ENCODE measurements around the gene TMEM38B.
"Not testable (repeated sequence)": the region's sequence is repeated elsewhere in the genome, so short reads cannot be mapped to it uniquely, and the experiment has no call there.

Gene TMEM38B

DNA sequence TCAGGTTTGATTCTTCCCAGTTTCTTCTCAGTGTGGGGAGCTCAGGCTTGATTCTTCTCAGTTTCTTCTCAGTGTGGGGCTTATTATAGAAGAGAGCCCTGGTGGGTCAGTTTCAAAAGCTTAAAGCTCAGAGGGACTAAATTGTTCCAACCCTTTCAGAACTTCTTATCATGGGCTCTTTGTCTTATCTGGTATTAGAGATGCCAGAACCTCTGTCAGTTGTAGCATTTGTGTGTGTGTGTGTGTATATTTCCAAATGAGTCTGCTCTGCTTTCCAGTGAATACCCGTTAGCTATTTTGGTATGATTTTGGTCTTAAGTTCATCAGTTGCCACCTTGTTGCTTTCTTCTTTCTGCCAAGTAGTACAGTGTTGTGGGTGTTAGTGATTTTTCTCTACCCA, 21.8 kb downstream of the TMEM38B start:
- Histone ChIP-seq H3K27ac (no peak overlapping the region), H3K4me1 (ENCODE audit: control insufficient read depth in 1 of 2, insufficient read depth in 1 of 2, low read depth in 1 of 2, low read length in 1 of 2) (no peaks in the 10 kb centered on the region), H3K4me3 (ENCODE audit: low read depth in 1 of 2, low read length in 1 of 2) (no peak overlapping the region), H3K9me3 (no peaks in the 10 kb centered on the region), H3K36me3 (no peaks in the 10 kb centered on the region), H3K27me3 (no peaks in the 10 kb centered on the region)
- TF ChIP-seq, protein P1, sequence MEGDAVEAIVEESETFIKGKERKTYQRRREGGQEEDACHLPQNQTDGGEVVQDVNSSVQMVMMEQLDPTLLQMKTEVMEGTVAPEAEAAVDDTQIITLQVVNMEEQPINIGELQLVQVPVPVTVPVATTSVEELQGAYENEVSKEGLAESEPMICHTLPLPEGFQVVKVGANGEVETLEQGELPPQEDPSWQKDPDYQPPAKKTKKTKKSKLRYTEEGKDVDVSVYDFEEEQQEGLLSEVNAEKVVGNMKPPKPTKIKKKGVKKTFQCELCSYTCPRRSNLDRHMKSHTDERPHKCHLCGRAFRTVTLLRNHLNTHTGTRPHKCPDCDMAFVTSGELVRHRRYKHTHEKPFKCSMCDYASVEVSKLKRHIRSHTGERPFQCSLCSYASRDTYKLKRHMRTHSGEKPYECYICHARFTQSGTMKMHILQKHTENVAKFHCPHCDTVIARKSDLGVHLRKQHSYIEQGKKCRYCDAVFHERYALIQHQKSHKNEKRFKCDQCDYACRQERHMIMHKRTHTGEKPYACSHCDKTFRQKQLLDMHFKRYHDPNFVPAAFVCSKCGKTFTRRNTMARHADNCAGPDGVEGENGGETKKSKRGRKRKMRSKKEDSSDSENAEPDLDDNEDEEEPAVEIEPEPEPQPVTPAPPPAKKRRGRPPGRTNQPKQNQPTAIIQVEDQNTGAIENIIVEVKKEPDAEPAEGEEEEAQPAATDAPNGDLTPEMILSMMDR (IDR thresholded peaks at IDR 0.05): no peak

DNA sequence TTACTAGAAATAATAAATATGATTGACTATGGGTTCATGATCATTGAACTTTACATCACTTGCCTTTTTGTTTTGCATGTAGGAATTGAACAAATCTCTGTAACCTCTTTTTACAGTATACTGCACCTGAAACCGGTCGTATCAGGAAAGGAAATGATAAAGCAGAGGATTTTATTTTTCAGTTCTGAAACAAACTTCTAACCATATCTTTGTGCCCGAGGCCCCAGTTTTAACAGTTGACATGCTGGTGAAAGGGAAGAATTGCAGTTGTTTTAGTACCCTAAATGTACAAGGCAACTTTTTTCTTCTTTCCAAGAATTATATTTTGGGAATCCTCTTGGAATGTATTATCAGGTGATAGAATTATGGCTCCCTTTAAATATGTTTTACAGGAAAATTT, 27.8 kb downstream of the TMEM38B start:
- H3K36me3 ChIP-seq: no peaks in the 10 kb centered on the region
- no peak overlapping the region for H3K4me3 ChIP-seq (ENCODE audit: low read depth in 1 of 2, low read length in 1 of 2)
- TF ChIP-seq, protein P1 (IDR thresholded peaks at IDR 0.05): no peak
- no peaks in the 10 kb centered on the region for H3K27me3 ChIP-seq
- H3K9me3 ChIP-seq: no peaks in the 10 kb centered on the region
- H3K27ac ChIP-seq: no peak overlapping the region
- H3K4me1 ChIP-seq (ENCODE audit: control insufficient read depth in 1 of 2, insufficient read depth in 1 of 2, low read depth in 1 of 2, low read length in 1 of 2): no peaks in the 10 kb centered on the region

DNA sequence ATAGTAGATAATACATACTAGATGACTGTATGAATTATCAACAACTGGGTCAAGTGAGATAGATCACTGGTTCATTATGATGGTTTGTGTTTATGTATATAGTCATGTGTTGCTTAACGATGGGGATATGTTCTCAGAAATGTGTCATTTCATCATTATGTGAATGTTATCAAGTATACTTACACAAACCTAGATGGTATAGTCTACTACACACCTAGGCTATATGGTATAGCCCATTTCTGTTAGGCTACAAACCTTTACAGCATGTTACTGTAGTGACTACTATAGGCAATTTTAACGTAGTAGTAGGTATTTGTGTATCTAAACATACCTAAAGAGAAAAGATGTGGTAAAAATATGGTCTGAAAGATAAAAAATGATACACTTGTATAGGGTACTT, 31.0 kb downstream of the TMEM38B start:
- Histone ChIP-seq H3K9me3 (no peaks in the 10 kb centered on the region), H3K27ac (no peak overlapping the region), H3K36me3 (no peaks in the 10 kb centered on the region), H3K4me3 (ENCODE audit: low read depth in 1 of 2, low read length in 1 of 2) (no peak overlapping the region), H3K27me3 (no peaks in the 10 kb centered on the region), H3K4me1 (ENCODE audit: control insufficient read depth in 1 of 2, insufficient read depth in 1 of 2, low read depth in 1 of 2, low read length in 1 of 2) (no peaks in the 10 kb centered on the region)
- TF ChIP-seq, protein P1 (IDR thresholded peaks at IDR 0.05): no peak

DNA sequence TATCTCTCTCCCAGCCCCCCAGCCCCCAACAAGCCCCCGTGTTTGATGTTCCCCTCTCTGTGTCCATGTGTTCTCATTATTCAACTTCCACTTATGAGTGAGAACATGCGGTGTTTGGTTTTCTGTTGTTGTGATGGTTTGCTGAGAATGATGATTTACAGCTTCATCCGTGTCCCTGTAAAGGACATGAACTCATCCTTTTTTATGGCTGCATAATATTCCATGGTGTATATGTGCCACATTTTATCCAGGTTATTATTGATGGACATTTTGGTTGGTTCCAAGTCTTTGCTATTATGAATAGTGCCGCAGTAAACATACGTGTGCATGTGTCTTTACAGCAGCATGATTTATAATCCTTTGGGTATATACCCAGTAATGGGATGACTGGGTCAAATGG, 33.9 kb downstream of the TMEM38B start:
- H3K9me3 ChIP-seq; H3K36me3 ChIP-seq; H3K27ac ChIP-seq; H3K4me3 ChIP-seq (ENCODE audit: low read depth in 1 of 2, low read length in 1 of 2); H3K4me1 ChIP-seq (ENCODE audit: control insufficient read depth in 1 of 2, insufficient read depth in 1 of 2, low read depth in 1 of 2, low read length in 1 of 2); H3K27me3 ChIP-seq: not testable (repeated sequence)

DNA sequence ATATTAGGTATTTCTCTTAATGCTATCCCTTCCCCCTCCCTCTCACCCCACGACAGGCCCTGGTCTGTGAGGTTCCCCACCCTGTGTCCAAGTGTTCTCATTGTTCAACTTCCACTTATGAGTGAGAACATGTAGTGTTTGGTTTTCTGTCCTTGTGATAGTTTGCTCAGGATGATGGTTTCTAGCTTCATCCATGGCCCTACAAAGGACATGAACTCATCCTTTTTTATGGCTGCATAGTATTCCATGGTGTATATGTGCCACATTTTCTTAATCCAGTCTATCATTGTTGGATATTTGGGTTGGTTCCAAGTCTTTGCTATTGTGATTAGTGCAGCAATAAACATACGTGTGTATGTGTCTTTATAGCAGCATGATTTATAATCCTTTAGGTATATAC, 37.1 kb downstream of the TMEM38B start:
- H3K36me3 ChIP-seq; H3K9me3 ChIP-seq; H3K4me1 ChIP-seq (ENCODE audit: control insufficient read depth in 1 of 2, insufficient read depth in 1 of 2, low read depth in 1 of 2, low read length in 1 of 2); H3K27me3 ChIP-seq; H3K4me3 ChIP-seq (ENCODE audit: low read depth in 1 of 2, low read length in 1 of 2); H3K27ac ChIP-seq: not testable (repeated sequence)

DNA sequence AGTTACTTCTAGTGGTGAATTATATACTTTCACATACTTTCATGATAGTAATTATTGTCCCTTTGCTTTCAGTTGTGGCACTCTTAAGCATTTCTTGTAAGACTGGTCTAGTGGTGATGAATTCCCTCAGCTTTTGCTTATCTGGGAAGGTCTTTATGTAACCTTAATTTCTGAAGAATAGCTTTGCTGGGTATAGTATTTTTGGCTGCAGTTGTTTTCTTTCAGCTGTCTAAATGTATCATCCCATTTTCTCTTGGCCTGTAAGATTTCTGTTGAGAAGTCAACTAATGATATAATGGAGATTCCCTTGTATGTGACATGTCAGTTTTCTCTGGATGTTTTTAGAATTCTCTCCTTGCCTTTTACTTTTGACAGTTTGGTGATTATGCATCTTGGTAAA, 41.0 kb downstream of the TMEM38B start:
- Histone ChIP-seq H3K36me3 (no peaks in the 10 kb centered on the region), H3K4me1 (ENCODE audit: control insufficient read depth in 1 of 2, insufficient read depth in 1 of 2, low read depth in 1 of 2, low read length in 1 of 2) (no peaks in the 10 kb centered on the region), H3K9me3 (no peaks in the 10 kb centered on the region), H3K27me3 (no peaks in the 10 kb centered on the region), H3K4me3 (ENCODE audit: low read depth in 1 of 2, low read length in 1 of 2) (no peak overlapping the region), H3K27ac (no peak overlapping the region)
- TF ChIP-seq, protein P1 (IDR thresholded peaks at IDR 0.05): no peak

DNA sequence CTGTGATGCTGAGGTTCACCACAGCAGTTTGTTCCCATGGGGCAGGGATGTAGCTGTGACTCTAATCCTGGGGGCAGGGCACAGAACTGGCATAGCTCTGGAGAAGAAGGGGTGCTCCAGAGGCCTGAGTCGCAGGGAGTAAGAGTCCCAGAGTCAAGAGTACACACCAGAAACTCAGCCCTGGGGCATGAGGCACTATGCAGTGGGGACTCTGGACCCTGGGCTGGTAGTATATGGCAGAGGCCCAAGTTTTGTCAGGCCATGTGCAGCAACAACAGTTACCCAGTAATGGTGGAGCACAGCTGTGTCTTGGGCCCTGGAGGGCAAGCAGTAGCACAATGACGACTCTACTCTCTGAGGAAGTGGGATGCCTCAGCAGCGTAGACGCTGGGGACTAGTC, 42.9 kb downstream of the TMEM38B start:
- H3K4me1 ChIP-seq (ENCODE audit: control insufficient read depth in 1 of 2, insufficient read depth in 1 of 2, low read depth in 1 of 2, low read length in 1 of 2): no peaks in the 10 kb centered on the region
- no peak overlapping the region for H3K27ac ChIP-seq
- H3K9me3 ChIP-seq: no peaks in the 10 kb centered on the region
- H3K27me3 ChIP-seq: no peaks in the 10 kb centered on the region
- H3K4me3 ChIP-seq (ENCODE audit: low read depth in 1 of 2, low read length in 1 of 2): no peak overlapping the region
- TF ChIP-seq, protein P1 (IDR thresholded peaks at IDR 0.05): no peak
- H3K36me3 ChIP-seq: no peaks in the 10 kb centered on the region
